SK-N-MC (cell line): ENCODE data around the gene RNF123.
"Not testable (repeated sequence)": the region's sequence is repeated elsewhere in the genome, so short reads cannot be mapped to it uniquely, and the experiment has no call there.

Source experiments
- EZH2 ChIP-seq: fragments of 200-600 bp; sonication (generic); IDR thresholded peaks from one replicate; pipeline ENCODE4 v1.6.1; 2017; ENCODE audit warnings: antibody characterized with exemption
- FOXP2 ChIP-seq: optimal IDR thresholded peaks from 2 replicates; pipeline ENCODE3; 2011; ENCODE audit warnings: mild to moderate bottlenecking, moderate library complexity; ENCODE audit not compliant: insufficient read depth; ENCODE audit errors: extremely low read length, control extremely low read depth
- POLR2AphosphoS5 ChIP-seq: IDR thresholded peaks from 2 replicates; pipeline ENCODE4 v1.6.1; 2012; ENCODE audit warnings: mild to moderate bottlenecking, low read depth, low read length, borderline replicate concordance

GRCh38 chr3:49689908-49690624, 709 bp downstream of the RNF123 start:
- not testable (repeated sequence) for TF ChIP-seq EZH2, POLR2AphosphoS5, FOXP2
